Stimulated activated CD8-positive, alpha-beta memory T cell treated with anti-CD3 and anti-CD28 coated beads, Interleukin-12 subunit alpha, Interleukin-12 subunit beta, amount 100 ng/mL, for 4 hours (primary cell): ENCODE results near the gene C1orf185.
"Not testable (repeated sequence)": the region's sequence is repeated elsewhere in the genome, so short reads cannot be mapped to it uniquely, and the experiment has no call there.

Experiments used
- DNase-seq: peaks from one replicate; pipeline ENCODE4 v3.0.0-alpha.2; 2020; ENCODE audit warnings: low read depth

Gene C1orf185

GRCh38 chr1:51137696-51138095 is 35.7 kb downstream of the C1orf185 start:
- DNase-seq = not testable (repeated sequence)

GRCh38 chr1:51139474-51139873 is 37.4 kb downstream of the C1orf185 start:
- no peak for DNase-seq

GRCh38 chr1:51147394-51147793 is 45.4 kb downstream of the C1orf185 start:
- DNase-seq = no peak

- DNase-seq = no peak
Measured at GRCh38 chr1:51154776-51155175, 52.7 kb downstream of the C1orf185 start.

- DNase-seq = no peak
Measured at GRCh38 chr1:51156752-51157151, 54.7 kb downstream of the C1orf185 start.

- no peak for DNase-seq
Measured at GRCh38 chr1:51157395-51157794, 55.4 kb downstream of the C1orf185 start.

GRCh38 chr1:51158263-51158662 is 56.2 kb downstream of the C1orf185 start:
- no peak for DNase-seq

- DNase-seq = not testable (repeated sequence)
Measured at GRCh38 chr1:51162560-51162959, 60.5 kb downstream of the C1orf185 start.

GRCh38 chr1:51165540-51165939 is 63.5 kb downstream of the C1orf185 start:
- DNase-seq = no peak

- no peak for DNase-seq
Measured at GRCh38 chr1:51168266-51168845, 66.3 kb downstream of the C1orf185 start.

- DNase-seq = no peak
Measured at GRCh38 chr1:51168936-51169335, 66.9 kb downstream of the C1orf185 start.

- no peak for DNase-seq
Measured at GRCh38 chr1:51170342-51170741, 68.3 kb downstream of the C1orf185 start.

GRCh38 chr1:51172811-51173210 is 70.8 kb downstream of the C1orf185 start:
- DNase-seq = no peak

- no peak for DNase-seq
Measured at GRCh38 chr1:51175278-51175677, 73.2 kb downstream of the C1orf185 start.

GRCh38 chr1:51177988-51178387 is 76.0 kb downstream of the C1orf185 start:
- DNase-seq = not testable (repeated sequence)

GRCh38 chr1:51188230-51188629 is 86.2 kb downstream of the C1orf185 start:
- DNase-seq = no peak

- DNase-seq = no peak
Measured at GRCh38 chr1:51189421-51190073, 87.5 kb downstream of the C1orf185 start.

GRCh38 chr1:51190961-51191360 is 88.9 kb downstream of the C1orf185 start:
- no peak for DNase-seq

GRCh38 chr1:51192213-51192843 is 90.3 kb downstream of the C1orf185 start:
- peak; percentile 3 for DNase-seq

GRCh38 chr1:51193564-51193963 is 91.5 kb downstream of the C1orf185 start:
- DNase-seq = no peak
